GM18909 (cell line): ENCODE results near the gene PRX.
"Not testable (repeated sequence)": the region's sequence is repeated elsewhere in the genome, so short reads cannot be mapped to it uniquely, and the experiment has no call there.

Experiments used
- ATAC-seq: cut with Tn5 transposase; IDR thresholded peaks from one replicate; pipeline ENCODE4 v1.9.1; 2021; ENCODE audit warnings: mild to moderate bottlenecking; ENCODE audit not compliant: unreplicated experiment, poor library complexity

PRX gene

DNA sequence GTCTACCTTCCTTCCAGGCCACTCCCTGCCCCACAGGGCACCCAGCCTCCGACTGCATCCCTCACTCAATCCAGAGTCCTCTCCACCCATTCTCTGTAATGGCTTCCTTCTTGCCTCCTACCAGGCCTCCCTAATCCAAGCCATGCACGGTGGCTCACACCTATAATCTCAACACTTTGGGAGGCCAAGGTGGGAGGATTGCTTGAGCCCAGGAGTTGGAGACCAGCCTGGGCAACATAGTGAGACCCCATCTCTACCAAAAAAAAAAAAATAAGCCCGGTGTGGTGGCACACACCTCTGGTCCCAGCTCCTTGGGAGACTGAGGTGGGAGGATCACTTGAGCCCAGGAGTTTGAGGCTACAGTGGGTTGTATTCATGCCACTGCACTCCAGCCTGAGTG lies 42.9 kb downstream of the PRX start:
- not testable (repeated sequence) for ATAC-seq

DNA sequence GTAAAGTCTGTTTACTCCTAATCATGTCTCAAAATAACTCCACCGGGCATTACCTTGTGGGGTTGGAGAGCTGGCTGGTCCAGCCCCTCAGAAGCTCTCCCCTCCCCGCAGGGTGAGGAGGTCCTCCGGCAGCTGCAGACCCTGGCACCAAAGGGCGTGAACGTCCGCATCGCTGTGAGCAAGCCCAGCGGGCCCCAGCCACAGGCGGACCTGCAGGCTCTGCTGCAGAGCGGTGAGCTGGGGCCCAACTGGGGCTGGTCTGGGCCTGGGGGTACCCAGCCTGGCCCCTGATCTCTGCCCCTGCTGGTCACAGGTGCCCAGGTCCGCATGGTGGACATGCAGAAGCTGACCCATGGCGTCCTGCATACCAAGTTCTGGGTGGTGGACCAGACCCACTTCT lies 43.4 kb downstream of the PRX start:
- ATAC-seq: no peak

DNA sequence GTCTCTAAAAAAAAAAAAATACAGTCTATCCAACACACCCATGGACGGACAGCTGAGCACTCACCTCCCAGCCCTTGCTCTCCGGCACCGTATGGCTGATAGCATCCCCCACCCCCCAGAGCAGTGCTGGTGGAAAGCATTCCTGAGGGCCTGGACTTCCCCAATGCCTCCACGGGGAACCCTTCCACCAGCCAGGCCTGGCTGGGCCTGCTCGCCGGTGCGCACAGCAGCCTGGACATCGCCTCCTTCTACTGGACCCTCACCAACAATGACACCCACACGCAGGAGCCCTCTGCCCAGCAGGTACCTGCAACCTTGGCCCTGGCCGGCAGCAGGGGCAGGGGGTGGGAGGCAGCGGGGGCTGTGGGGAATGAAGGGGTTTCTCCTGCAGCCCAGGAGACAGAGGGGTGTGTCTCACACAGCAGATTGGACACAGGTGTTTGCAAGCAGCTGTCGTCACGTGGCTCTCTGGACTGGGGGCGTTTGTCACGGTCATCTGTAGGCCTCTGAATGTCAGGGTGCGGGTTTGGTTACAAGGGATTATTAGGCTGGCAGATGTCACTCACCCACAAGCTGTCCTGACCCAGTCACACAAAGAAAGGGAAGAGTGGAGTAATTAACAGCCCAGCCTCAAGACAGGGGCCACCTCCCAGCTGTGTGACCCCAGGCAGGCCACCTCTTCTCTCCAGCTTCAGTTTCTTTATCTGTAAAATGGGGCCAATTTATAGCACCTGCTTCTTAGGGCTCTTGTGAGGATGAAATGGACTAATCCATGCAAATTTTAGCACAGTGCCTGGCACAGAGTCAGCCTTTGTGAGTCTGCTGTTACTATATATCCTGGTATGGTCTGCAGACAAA lies 45.4 kb downstream of the PRX start:
- ATAC-seq: no peak

DNA sequence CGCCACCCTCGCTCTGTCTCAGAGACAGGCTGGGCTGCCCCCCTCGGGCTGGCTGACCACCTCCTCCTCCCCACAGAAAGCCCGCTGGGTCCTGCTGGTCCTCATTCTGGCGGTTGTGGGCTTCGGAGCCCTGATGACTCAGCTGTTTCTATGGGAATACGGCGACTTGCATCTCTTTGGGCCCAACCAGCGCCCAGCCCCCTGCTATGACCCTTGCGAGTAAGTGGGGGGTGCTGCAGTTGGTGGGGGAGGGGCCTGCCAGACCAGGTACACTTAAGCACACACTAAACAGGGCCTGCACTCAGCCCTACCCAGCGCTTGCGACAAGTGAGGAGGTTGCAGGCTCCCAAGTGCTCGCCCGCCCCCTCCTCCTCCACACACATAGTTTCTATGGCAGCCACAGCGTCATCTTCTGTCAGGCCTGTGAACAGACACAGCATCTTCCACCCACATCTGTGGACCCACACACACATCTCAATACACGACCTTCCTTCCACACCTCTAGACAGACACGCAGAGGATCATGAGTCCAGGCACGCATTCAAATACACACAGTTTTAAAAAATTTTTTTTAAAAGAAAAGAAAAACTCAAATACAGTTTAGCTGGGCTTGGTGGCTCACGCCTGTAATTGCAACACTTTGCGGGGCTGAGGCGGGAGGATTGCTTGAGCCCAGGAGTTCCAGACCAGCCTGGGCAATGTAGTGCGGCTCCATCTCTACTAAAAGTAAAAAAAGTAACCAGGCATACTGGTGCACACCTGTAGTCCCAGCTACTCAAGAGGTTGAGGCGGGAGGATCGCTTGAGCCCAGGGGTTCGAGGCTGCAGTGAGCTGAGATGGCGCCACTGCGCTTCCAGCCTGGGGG lies 46.2 kb downstream of the PRX start:
- no peak for ATAC-seq

DNA sequence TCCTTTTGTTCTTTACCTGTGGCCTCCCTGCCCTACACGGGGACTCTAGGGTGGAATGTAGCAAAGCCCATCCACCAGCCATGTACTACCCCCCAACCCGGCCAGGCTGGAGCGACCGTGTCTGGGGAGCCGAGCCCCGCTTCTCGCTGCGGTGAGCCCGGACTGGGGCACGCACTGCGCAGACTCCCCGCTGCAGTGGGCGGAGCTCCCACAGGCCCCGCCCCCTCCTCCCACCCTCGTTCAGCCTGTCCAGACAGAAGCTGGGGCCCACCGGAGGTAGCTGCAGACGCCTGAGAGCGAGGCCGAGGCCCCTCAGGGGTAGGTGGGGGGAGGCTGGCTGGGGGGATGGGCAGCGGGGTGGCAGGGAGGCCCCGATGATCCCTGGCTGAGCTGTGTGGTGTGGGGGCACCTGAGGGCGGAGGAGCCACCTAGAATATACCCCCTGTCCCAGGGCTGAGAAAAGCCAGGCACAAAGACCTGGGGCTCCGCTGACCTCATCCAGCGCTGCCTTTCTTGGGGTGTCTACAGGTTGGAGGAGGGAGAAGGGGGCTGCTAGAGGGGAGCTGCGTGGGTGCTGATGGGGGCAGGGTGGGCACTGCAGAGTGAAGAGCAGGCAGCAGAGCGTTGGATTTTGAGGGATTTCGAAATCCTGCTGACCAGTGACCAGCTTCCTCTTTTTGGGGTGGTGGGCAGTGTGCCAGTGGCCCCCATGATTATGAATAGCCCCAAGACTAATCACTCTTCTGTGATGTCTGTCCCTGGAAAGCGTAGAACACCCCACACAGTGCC lies 47.4 kb downstream of the PRX start:
- ATAC-seq: no peak

DNA sequence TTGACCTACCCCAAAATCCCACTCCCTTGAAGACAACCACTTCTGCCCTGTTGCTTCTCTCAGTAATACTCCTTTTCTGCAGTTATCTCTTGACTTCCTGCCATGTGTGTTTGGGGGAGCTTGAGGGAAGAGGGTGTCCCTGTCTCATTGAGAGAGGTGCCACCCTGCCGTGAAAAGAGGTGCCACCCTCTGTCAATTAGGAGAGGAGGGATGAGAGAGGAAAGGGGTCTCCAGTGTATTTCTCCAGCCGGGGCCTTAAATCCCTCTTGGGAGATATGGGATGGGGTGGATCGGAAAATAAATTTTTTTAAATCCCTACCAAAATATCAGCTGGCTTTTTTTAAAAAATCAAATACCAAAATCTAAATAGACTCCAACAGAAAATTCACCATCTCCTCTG lies 48.2 kb downstream of the PRX start:
- ATAC-seq: no peak

DNA sequence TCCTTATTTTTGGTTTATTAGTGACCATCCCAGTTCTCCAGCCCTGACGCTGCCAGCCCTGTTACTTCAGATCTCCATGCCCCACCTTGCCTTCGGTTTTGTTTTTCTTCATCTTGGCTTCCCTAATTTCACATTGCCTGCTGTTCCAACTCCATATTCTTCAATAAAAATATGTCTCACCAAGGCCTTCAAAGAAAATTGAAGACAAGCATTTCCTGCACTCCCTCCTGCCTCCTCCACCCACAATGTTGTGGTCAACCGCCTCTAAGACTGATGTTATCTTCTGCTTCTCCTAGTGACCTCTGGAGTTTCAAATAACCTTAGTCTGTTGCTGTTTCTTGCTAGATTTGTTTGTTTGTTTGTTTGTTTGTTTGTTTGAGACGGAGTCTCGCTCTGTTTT lies 50.1 kb downstream of the PRX start:
- ATAC-seq: no peak

DNA sequence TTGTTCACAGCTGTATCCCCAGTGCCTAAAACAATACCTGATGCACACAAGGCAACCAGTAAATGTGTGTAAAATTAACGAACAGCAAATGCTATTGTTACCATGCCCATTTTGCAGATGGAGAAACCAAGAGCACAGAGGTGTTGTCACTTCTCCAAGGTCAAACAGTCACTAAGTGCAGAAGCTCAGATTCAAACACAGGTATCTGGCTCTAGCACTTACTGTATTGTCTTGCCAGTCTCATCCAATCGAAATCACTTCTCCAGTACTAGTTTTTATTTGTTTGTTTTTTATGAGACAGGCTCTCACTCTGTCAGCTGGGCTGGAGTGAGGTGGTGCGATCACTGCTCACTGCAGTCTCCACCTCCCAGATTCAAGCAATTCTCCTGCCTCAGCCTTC lies 51.0 kb downstream of the PRX start:
- ATAC-seq: no peak

DNA sequence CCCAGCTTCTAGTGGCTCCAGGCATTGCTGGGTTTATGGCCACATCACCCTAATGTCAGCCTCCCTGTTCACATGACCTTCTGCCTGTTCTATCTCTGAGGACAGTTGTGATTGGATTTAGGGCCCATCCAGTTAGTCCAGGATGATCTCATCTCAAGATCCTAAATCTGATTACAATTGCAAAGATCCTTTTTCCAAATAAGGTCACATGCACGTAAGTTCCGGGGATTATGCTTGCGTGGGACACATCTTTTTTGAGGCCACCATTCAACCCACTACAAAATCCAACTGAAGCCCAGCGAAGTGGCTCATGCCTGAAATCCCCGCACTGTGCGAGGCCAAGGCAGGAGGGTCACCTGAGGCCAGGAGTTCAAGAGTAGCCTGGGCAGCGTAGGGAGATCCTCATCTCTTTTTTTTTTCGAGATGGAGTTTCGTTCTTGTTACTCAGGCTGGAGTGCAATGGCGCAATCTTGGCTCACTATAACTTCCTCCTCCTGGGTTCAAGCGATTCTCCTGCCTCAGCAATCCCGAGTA lies 52.4 kb downstream of the PRX start:
- no peak for ATAC-seq

DNA sequence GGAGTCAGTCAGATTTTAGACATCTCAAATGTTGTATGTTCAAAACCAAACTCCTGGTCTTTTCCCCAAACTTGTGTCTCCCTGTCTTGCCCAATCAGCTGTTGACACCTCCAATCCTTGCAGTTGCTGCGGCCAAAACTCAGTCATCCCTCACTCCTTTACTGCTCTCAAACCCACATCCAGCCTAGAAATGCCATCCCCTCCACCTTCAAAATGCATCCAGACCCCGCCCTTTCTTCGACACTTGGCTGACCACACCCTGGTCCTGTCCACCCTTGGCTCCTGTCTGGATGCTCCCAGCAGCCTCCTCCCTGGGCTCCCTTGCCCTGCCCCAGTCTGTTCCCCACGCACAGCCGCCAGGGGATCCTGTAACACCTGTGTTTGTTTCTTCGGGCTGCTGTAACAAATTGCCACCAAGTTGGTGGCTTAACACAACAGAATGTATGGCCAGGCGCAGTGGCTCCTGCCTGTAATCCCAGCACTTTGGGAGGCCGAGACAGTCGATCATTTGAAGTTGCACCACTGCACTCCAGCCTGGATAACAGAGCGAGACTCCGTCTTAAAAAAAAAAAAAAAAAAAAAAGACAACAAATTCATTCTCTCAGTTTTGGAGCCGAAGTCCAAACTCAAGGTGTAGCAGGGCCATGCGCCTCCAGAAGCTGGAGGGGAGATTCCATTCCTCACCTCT lies 53.0 kb downstream of the PRX start:
- no peak for ATAC-seq

DNA sequence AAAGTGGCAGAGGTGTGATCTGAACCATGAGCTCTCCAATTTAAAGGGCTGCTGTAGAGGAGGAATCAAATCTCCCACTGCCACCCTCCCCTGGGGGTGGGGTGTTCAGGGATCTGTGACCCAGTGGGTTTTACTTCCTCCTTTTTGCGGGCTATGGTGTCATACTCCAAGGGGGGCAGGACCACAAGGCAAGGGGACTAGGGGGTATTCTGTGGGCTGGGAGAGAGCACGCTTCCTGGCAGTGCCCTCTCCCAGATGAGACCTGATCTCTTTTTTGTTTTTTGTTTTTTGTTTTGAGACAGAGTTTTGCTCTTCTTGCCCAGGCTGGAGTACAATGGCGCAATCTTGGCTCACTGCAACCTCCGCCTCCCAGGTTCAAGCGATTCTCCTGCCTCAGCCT lies 54.4 kb downstream of the PRX start:
- peak; percentile 51 for ATAC-seq

DNA sequence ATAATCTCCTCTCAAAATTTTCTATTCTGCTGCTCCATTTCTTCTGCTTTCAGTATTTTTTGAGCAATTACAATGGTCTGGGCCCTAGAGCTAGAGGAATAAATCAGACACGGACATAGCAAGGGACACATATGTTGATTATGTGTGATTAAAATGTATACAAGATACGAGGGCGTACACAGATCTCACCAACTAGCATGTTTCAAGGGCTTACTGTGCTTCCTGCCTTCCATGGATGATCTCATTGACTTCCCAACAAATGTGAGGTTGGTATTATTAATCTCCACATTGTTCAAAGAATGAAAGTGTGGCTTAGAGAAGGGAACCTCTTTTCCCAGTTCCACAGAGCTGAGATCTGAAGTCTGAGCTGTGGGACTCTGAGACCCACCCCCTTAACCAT lies 55.5 kb downstream of the PRX start:
- ATAC-seq: no peak

DNA sequence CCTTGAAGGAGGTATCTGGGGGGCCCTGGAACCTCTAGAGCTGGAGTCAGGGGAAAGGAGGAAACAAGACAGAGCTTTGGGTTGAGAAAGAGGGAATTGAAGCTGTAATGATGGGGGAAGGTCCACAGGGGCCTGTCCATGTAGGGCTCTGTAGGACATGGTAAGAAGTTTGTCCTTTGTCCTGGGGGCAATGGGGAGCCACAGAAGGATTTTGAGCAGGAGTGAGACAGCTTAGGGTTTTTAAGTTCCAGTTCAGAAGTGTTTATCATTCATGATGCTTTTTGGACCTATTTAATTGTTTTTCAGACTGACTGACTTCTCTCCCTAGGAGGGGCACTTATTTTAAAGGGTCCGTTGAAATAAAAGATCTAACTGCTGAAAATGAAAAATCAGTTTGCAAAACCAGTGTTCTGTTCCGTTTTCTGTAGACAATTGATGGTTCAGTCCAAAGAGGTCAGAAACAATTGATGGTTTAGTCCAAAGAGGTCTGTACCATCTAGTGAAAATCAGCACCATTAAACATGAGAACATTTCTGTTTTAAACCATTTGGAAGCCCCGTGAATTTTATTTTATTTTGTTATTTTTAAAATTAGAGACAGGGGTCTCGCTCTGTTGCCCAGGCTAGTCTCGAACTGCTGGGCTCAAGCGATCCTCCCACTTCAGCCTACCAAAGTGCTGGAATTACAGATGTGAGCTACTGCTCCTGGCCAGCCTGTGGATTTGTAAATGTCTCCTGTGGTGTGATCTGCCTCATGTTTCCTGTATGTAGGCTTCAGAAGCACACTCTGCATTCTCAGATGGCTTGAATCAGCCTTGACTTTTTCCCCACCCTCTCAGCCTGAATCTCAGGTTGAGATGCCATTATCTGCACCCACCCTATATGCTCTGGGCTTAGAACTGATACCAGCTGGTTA lies 56.2 kb downstream of the PRX start:
- ATAC-seq: no peak

DNA sequence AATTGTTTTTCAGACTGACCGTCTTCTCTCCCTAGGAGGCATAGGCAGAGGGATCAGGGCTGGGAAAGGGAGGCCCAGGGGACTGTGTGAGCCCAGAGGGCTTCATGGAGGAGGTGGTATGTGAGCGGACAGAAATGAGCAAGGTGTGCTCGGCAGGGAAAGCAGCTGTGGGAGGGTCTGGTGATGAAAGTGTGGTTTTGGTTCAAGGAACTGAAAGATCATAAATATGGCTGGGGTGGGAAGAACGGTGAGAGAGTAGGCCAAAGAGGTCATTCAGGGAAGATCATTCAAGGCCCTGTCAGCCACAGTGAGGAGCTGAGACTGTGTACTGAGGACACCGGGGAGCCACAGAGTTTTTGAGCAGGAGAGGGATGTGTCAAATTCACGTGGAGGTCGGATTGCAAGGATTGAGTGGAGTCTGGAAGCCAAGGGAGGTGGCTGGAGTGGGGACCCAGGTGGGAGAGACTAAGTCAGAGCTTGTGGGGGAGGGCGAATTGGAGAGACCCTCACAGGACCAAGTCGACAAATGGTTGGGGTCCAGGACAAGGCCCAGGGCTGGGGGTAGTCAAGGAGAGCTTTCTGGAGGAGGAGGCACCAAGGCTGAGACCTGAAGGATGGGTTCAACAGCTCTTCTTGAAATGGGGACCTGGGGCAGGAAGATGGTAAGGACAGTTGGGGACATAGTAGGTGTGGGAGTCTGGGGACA lies 57.0 kb downstream of the PRX start:
- no peak for ATAC-seq

DNA sequence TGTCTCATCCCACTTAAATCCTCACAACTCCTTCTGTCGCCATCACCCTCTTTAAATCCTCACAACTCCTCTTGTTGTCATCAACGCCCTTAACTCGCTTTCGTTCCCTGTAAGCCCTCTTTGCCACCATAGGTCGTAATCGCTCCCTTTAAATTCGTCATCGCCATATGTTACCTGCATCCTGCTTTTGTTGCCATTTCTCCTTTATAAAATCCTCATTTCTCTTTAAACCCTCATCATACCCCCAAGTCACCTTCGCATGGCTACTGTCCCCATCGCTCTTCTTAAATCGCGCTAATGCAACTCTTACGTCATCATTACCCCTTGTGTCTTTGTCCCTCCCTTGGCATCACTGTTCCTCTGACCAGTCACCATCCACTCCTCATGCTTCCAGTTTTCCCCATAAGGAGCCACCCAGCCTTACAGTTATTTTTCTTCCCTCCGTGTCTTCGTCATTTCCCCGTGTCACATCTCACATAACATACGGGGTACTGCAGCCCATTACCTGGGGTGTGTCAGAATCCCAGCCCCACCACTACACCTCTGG lies 64.1 kb downstream of the PRX start:
- ATAC-seq: no peak

DNA sequence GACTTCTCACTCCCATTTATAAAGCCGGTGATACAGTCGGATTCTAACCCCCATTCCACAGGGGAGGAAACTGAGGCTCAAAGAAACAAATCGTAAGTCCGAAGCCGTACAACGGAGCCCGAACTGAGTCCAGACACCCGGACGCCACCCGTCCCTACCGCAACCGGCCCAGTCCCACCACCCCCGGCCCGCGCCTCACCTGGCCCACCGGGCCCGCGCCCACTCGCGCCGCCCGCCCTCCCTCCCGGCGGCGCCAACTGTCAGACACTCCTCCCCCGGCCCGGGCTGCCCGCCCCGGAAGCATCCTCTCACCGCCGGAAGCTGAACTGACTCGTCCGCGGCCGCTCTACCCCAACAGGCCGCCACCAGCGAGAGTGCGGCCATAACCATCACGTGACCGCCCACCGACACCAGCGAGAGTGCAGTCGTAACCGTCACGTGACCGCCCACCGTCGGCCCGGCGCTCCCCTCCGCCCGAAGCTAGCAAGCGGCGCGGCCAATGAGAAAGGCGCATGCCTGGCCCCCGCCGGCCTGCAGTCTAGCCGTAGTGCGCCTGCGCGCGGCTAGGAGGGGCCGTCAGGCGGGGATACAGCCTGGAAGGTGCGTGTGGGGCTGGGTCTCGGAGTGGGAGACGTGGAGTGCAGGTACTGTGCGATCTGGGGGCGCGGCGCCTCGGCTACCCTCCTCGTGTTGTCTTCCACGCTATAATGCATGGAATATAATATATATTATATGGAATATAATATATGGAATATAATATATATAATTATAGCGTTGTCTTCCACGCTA lies 64.9 kb downstream of the PRX start, which contains the start of the genes C19orf47 and PLD3:
C19orf47 (minus strand) TSS at position 273 of the 789 bp plus-strand sequence. CDS start 6,540 bp downstream, outside the sequence.
PLD3 (plus strand) TSS at position 571 of the 789 bp plus-strand sequence. CDS start 17,789 bp downstream, outside the sequence.
- peak; percentile 95 for ATAC-seq

DNA sequence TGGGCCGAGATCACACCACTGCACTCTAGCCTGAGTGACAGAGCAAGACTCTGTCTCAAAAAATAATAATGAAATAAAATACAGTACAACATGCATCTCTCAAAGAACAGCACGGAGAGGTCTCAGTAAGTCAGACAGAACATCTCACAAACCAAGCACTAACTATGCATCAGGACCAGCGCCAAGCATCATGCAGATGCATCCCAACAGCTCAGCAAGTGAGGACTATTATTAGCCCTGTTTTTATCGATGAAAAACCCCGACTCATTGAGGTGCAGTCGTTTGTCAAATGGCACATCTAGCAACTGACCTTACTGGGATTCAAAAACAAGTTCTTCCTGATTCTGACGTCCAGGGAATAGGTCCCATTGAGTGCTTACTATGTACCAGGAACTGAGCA lies 68.8 kb downstream of the PRX start:
- no peak for ATAC-seq
